ENCODE measurements around the gene HDAC1. TPM values are rescaled to one million over a fixed set of nuclear protein-coding genes. Genes with fewer than 3 reads are reported as not detected.
A peak's percentile ranks its signal among the peaks of the same experiment; 100 is the strongest.

HDAC1 gene
- total and polyA plus RNA-seq, 2 experiments from 2014 or later = 53.8 to 58.5 TPM

- no peak overlapping the region for H3K9ac ChIP-seq
- in situ Hi-C loops (cut with MboI) = no loop called here
- no peaks in the 10 kb centered on the region for H3F3A ChIP-seq (ENCODE audit: insufficient read depth)
- no peaks in the 10 kb centered on the region for H3K9me2 ChIP-seq (ENCODE audit: insufficient read depth)
- H3K27ac ChIP-seq = no peak overlapping the region
- no peaks in the 10 kb centered on the region for H3K79me2 ChIP-seq (ENCODE audit: insufficient read depth)
- no peak overlapping the region for H3K4me3 ChIP-seq
- H3K27me3 ChIP-seq (replicated peaks; ENCODE audit: insufficient read depth) = peaks cover 18% of the 10 kb centered on the region
- 35 to 50% methylated on average over 1 to 7 of the region's 7 CpGs for WGBS, 2 experiments (ENCODE audit: low coverage in 1 of 2, low lambda C conversion rate in 2 of 2, missing lambda C conversion rate in 2 of 2)
- no peaks in the 10 kb centered on the region for H4K20me1 ChIP-seq (ENCODE audit: insufficient read depth)
- H3K9me3 ChIP-seq (ENCODE audit: low read depth) = no peaks in the 10 kb centered on the region
- DNase-seq = no peak
- TF ChIP-seq EZH2 (IDR thresholded peaks at IDR 0.05; ENCODE audit: insufficient read depth, poor library complexity, severe bottlenecking) = no peak
- TF ChIP-seq EZH2phosphoT487 (IDR thresholded peaks at IDR 0.05; ENCODE audit: insufficient read depth, low read depth) = no peak
- H2AFZ ChIP-seq = no peak overlapping the region
- no peaks in the 10 kb centered on the region for H3K4me1 ChIP-seq (ENCODE audit: insufficient read depth)
- no peak overlapping the region for H3K4me2 ChIP-seq (ENCODE audit: unreplicated experiment)
- no peaks in the 10 kb centered on the region for H3K36me3 ChIP-seq (ENCODE audit: low read depth)
These were observed 19.1 kb upstream of the HDAC1 start for GRCh38 chr1:32272557-32273390.

DNA sequence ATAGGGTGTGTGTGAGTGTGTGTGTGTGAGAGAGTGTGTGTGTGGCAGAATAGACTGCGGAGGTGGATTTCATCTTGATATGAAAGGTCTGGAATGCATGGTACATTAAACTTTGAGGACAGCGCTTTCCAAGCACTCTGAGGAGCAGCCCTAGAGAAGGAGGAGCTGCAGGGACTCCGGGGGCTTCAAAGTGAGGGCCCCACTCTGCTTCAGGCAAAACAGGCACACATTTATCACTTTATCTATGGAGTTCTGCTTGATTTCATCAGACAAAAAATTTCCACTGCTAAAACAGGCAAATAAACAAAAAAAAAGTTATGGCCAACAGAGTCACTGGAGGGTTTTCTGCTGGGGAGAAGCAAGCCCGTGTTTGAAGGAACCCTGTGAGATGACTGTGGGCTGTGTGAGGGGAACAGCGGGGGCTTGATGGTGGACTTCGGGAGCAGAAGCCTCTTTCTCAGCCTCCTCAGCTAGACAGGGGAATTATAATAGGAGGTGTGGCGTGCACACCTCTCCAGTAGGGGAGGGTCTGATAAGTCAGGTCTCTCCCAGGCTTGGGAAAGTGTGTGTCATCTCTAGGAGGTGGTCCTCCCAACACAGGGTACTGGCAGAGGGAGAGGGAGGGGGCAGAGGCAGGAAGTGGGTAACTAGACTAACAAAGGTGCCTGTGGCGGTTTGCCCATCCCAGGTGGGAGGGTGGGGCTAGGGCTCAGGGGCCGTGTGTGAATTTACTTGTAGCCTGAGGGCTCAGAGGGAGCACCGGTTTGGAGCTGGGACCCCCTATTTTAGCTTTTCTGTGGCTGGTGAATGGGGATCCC lies 18.3 kb upstream of the HDAC1 start:
- no peaks in the 10 kb centered on the region for H3K36me3 ChIP-seq (ENCODE audit: low read depth)
- in situ Hi-C loops (cut with MboI) = no loop called here

GRCh38 chr1:32274646-32275340 lies 17.1 kb upstream of the HDAC1 start:
- peaks cover 18% of the 10 kb centered on the region for H3K27me3 ChIP-seq (replicated peaks; ENCODE audit: insufficient read depth)
- no peaks in the 10 kb centered on the region for H3K9me3 ChIP-seq (ENCODE audit: low read depth)
- no peaks in the 10 kb centered on the region for H3K4me1 ChIP-seq (ENCODE audit: insufficient read depth)
- TF ChIP-seq EZH2 (IDR thresholded peaks at IDR 0.05; ENCODE audit: insufficient read depth, poor library complexity, severe bottlenecking) (no peak), EZH2phosphoT487 (IDR thresholded peaks at IDR 0.05; ENCODE audit: insufficient read depth, low read depth) (no peak)
- H3K4me2 ChIP-seq (ENCODE audit: unreplicated experiment) = no peak overlapping the region
- H4K20me1 ChIP-seq (ENCODE audit: insufficient read depth) = no peaks in the 10 kb centered on the region
- DNase-seq = no peak
- no peak overlapping the region for H2AFZ ChIP-seq
- no peak overlapping the region for H3K4me3 ChIP-seq
- no peaks in the 10 kb centered on the region for H3K79me2 ChIP-seq (ENCODE audit: insufficient read depth)
- no peaks in the 10 kb centered on the region for H3F3A ChIP-seq (ENCODE audit: insufficient read depth)
- no peaks in the 10 kb centered on the region for H3K9me2 ChIP-seq (ENCODE audit: insufficient read depth)
- WGBS, 2 experiments (ENCODE audit: low coverage in 1 of 2, low lambda C conversion rate in 2 of 2, missing lambda C conversion rate in 2 of 2) = 67 to 80% methylated on average over 23 to 31 of the region's 31 CpGs
- H3K27ac ChIP-seq = no peak overlapping the region
- in situ Hi-C loops (cut with MboI) = no loop called here
- no peak overlapping the region for H3K9ac ChIP-seq
- H3K36me3 ChIP-seq (ENCODE audit: low read depth) = no peaks in the 10 kb centered on the region

More for the DNA sequence above, 18.3 kb upstream of the HDAC1 start:
- Histone ChIP-seq H3K27ac (no peak overlapping the region), H3K9ac (no peak overlapping the region), H3K4me2 (ENCODE audit: unreplicated experiment) (no peak overlapping the region), H3K9me3 (ENCODE audit: low read depth) (no peaks in the 10 kb centered on the region), H3K4me1 (ENCODE audit: insufficient read depth) (no peaks in the 10 kb centered on the region), H3K9me2 (ENCODE audit: insufficient read depth) (no peaks in the 10 kb centered on the region), H3K79me2 (ENCODE audit: insufficient read depth) (no peaks in the 10 kb centered on the region), H2AFZ (no peak overlapping the region), H3F3A (ENCODE audit: insufficient read depth) (no peaks in the 10 kb centered on the region), H4K20me1 (ENCODE audit: insufficient read depth) (no peaks in the 10 kb centered on the region), H3K27me3 (replicated peaks; ENCODE audit: insufficient read depth) (peaks cover 18% of the 10 kb centered on the region), H3K4me3 (no peak overlapping the region)
- TF ChIP-seq EZH2 (IDR thresholded peaks at IDR 0.05; ENCODE audit: insufficient read depth, poor library complexity, severe bottlenecking) = no peak
- no peak for TF ChIP-seq EZH2phosphoT487 (IDR thresholded peaks at IDR 0.05; ENCODE audit: insufficient read depth, low read depth)
- DNase-seq = peak; percentile 15
- 34 to 39% methylated on average over 10 of the region's 10 CpGs for WGBS, 2 experiments (ENCODE audit: low coverage in 1 of 2, low lambda C conversion rate in 2 of 2, missing lambda C conversion rate in 2 of 2)

DNA sequence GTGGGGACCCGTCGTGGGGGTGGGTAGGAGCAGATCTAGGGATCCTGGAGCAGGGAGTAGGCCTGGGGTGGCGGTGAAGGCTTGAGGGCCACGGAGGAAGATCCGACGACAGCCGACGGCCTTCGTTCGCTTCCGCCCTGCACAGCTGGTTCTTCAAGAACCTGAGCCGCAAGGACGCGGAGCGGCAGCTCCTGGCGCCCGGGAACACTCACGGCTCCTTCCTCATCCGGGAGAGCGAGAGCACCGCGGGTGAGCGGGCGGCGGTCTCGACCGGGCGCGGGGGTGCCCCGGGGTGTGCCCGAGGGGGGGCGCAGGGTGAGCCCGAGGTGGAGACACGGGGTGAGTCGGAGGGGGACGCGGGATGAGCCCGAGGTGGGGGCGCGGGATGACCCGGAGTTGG lies 16.5 kb upstream of the HDAC1 start:
- in situ Hi-C loops (cut with MboI) = no loop called here
- Histone ChIP-seq H3F3A (ENCODE audit: insufficient read depth) (no peaks in the 10 kb centered on the region), H3K36me3 (ENCODE audit: low read depth) (no peaks in the 10 kb centered on the region), H3K27me3 (replicated peaks; ENCODE audit: insufficient read depth) (peaks cover 18% of the 10 kb centered on the region), H3K27ac (no peak overlapping the region), H3K79me2 (ENCODE audit: insufficient read depth) (no peaks in the 10 kb centered on the region), H2AFZ (no peak overlapping the region), H3K4me2 (ENCODE audit: unreplicated experiment) (no peak overlapping the region), H4K20me1 (ENCODE audit: insufficient read depth) (no peaks in the 10 kb centered on the region), H3K4me3 (no peak overlapping the region), H3K9me3 (ENCODE audit: low read depth) (no peaks in the 10 kb centered on the region), H3K9ac (no peak overlapping the region), H3K9me2 (ENCODE audit: insufficient read depth) (no peaks in the 10 kb centered on the region), H3K4me1 (ENCODE audit: insufficient read depth) (no peaks in the 10 kb centered on the region)
- peak; percentile 18 for DNase-seq
- TF ChIP-seq EZH2phosphoT487 (IDR thresholded peaks at IDR 0.05; ENCODE audit: insufficient read depth, low read depth) (no peak), EZH2 (IDR thresholded peaks at IDR 0.05; ENCODE audit: insufficient read depth, poor library complexity, severe bottlenecking) (peak; percentile 49)
- 9 to 16% methylated on average over 11 to 32 of the region's 41 CpGs for WGBS, 2 experiments (ENCODE audit: low coverage in 1 of 2, low lambda C conversion rate in 2 of 2, missing lambda C conversion rate in 2 of 2)

Data from GM23248 (cell line).